Adrenal gland (tissue), 12 donors: ENCODE results near the gene CHD2. TPM values are rescaled to one million over a fixed set of nuclear protein-coding genes. Genes with fewer than 3 reads are reported as not detected.
A peak's percentile ranks its signal among the peaks of the same experiment; 100 is the strongest.

Experiments
- DNase-seq, 7 donors: peaks; one replicate each; pipeline ENCODE4 v3.0.0-alpha.2; 2019 to 2020
- H3K27ac ChIP-seq, 5 donors: fragments of 200-600 bp; sonication (generic) in 4 of 5; 1 replicate in 3 of 5; 2 replicates in 2 of 5; pipeline versions ENCODE4 v1.5.1 to v1.8.0; 2016 to 2020; ENCODE audit warnings: mild to moderate bottlenecking in 1 of 5
- H3K27me3 ChIP-seq: fragments of 200-600 bp; 2 replicates; pipeline ENCODE4 v1.8.0; 2021
- H3K36me3 ChIP-seq, 2 donors: fragments of 200-600 bp; replicated peaks in 1 of 2; 1 replicate in 1 of 2; 2 replicates in 1 of 2; pipeline versions ENCODE4 v1.5.1 to v1.8.0; 2018 to 2022
- H3K4me1 ChIP-seq, 2 donors: fragments of 200-600 bp; replicated peaks in 1 of 2; 1 replicate in 1 of 2; 2 replicates in 1 of 2; pipeline versions ENCODE4 v1.5.1 to v1.8.0; 2018 to 2021
- H3K4me3 ChIP-seq, 4 donors: fragments of 200-600 bp; sonication (generic) in 3 of 4; one replicate each; pipeline ENCODE4 v1.5.1; 2016 to 2018
- H3K9me3 ChIP-seq, 3 donors: fragments of 200-600 bp; sonication (generic) in 1 of 3; replicated peaks in 1 of 3; 1 replicate in 2 of 3; 2 replicates in 1 of 3; pipeline versions ENCODE4 v1.5.1 to v1.8.0; 2016 to 2021
- POLR2A ChIP-seq, 2 donors: fragments of 450-650 bp; IDR thresholded peaks; one replicate each; pipeline ENCODE4 v1.6.1; 2017; ENCODE audit warnings: antibody characterized with exemption in 2 of 2, mild to moderate bottlenecking in 2 of 2, moderate library complexity in 1 of 2
- WGBS, 4 donors: extraction: QIAGEN DNeasy Blood & Tissue Kit in 2 of 4; methylation state at CpG; one replicate each; pipeline versions ENCODE4 v1.1.5 to v1.1.7; 2013 to 2017; 5-methylcytosine and 5-hydroxymethylcytosine counted together
- intact Hi-C, 2 donors: fragments of 100-400 bp; cut with DNase I; formaldehyde crosslinking; loops; one replicate each; pipeline versions ENCODE4 v1.14.1 to v1.15.0; 2022 to 2023
- polyA plus RNA-seq, 3 donors: library from polyadenylated mRNA; stranded (reverse); fragments of 200-250 nt in 2 of 3; fragments of 350-450 nt in 1 of 3; fragmentation: Illumina TruSeq in 1 of 3; extraction: RNeasy Lipid Tissue Mini Kit (QIAGEN cat#74804) in 1 of 3; gene quantifications; one replicate each; pipeline ENCODE4 v1.2.3, GENCODE V29; 2013 to 2014
- total RNA-seq, 9 donors: library from RNA; depleted of rRNA in 4 of 9; stranded (reverse); fragments of >200 nt in 4 of 9; fragments of 120-200 nt in 1 of 9; fragmentation: NEBNext Ultra II Directional in 1 of 9; extraction: Animal tissue kit (Norgen Biotek cat#: 25700) in 1 of 9; gene quantifications; one replicate each; pipeline versions ENCODE4 v1.1.0 to v1.2.4, GENCODE V29; 2013 to 2023
- TF ChIP-seq, protein P1 (sequence below), 6 experiments: fragments of 450-650 bp in 4 of 6; fragments of 200-600 bp in 2 of 6; sonication (generic) in 1 of 6; IDR thresholded peaks; 1 replicate in 5 of 6; 2 replicates in 1 of 6; pipeline versions ENCODE4 v1.5.1 to v1.8.0; 2016 to 2021; ENCODE audit warnings: antibody characterized with exemption in 6 of 6, mild to moderate bottlenecking in 2 of 6, moderate library complexity in 1 of 6
- donor health status: healthy with polysubstance abuse.
- donor health status: Bipolar disorder and iron deficiency.
- donor health status: DM: yes; HTN: yes; CAD: no.
- donor health status: DM: no; HTN: no; CAD: no.
- donor health status: DM: no; HTN: no; CAD: no.
- donor health status: DM: yes; HTN: yes; CAD: no.

CHD2 gene
- total and polyA plus RNA-seq, 12 donors: 40.1 to 115 (median 70.9) TPM

DNA sequence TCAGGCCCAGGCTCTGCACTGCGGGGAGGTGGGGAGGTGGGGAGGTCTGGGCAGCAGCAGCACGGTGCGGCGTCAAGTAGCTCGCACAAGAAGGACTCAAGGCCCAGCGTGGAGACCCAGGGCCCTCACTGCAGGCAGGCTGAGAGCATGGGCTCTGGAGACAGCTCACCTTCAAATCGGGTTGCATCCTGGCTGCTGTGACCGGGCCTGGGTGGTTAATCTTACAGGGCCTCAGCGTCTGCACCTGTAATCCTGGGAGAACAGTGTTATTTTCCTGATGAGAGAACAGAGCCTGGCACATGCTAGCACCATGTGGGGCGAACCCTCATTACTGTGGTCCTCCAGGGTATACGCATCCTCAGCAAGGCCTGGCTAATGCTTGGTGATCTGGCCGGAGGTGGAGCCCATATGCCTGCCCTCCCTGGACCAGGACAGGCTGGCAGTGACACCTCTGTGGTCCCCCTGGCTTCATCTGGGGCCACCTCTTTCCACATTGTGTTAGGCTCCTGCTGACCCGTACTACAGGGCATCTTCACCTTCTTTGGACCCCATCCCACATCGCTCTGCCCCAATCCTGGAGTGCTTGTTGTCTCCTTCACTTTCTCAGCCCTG is 133.4 kb downstream of the CHD2 start:
- H3K36me3 ChIP-seq: no peaks in the 10 kb centered on the region
- no peak overlapping the region for H3K27ac ChIP-seq
- DNase-seq: no peak
- no peak overlapping the region for H3K4me3 ChIP-seq
- TF ChIP-seq, protein P1, sequence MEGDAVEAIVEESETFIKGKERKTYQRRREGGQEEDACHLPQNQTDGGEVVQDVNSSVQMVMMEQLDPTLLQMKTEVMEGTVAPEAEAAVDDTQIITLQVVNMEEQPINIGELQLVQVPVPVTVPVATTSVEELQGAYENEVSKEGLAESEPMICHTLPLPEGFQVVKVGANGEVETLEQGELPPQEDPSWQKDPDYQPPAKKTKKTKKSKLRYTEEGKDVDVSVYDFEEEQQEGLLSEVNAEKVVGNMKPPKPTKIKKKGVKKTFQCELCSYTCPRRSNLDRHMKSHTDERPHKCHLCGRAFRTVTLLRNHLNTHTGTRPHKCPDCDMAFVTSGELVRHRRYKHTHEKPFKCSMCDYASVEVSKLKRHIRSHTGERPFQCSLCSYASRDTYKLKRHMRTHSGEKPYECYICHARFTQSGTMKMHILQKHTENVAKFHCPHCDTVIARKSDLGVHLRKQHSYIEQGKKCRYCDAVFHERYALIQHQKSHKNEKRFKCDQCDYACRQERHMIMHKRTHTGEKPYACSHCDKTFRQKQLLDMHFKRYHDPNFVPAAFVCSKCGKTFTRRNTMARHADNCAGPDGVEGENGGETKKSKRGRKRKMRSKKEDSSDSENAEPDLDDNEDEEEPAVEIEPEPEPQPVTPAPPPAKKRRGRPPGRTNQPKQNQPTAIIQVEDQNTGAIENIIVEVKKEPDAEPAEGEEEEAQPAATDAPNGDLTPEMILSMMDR (IDR thresholded peaks at IDR 0.05): no peak
- no peak for TF ChIP-seq POLR2A (IDR thresholded peaks at IDR 0.05)
- H3K4me1 ChIP-seq: peaks cover 13 to 19% of the 10 kb centered on the region in 2 donors
- H3K27me3 ChIP-seq: no peaks in the 10 kb centered on the region
- intact Hi-C loops: loop anchor here (5.0 to 10.0 kb wide), 3 partner anchors 961 to 1091 kb away; no protein-coding TSS in a partner anchor
- WGBS, 4 donors: 85 to 90% (median 87%) methylated on average over 8 to 14 of the region's 14 CpGs
- H3K9me3 ChIP-seq: no peaks in the 10 kb centered on the region

DNA sequence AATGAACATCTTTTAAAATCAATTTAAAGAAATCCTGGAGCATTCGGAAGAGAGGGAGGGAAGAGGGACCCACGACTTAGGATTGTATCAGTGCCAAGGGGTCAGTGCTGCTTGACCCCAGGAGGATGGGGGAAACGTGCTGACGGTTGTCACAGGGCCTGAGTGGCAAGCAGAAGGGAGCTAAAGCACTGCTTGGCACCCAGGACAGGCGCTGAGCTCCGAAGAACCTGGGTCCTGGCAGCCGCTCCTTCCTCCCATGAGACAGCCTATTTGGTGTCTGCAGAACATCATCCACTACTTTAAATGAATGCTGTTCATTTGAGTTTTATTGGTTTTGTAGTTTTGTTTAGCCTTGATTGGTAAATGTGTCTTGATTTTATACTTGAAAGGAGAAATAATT is 134.4 kb downstream of the CHD2 start:
- Histone ChIP-seq H3K4me3 (no peak overlapping the region), H3K9me3 (no peaks in the 10 kb centered on the region), H3K36me3 (no peaks in the 10 kb centered on the region), H3K27ac (no peak overlapping the region), H3K27me3 (no peaks in the 10 kb centered on the region), H3K4me1 (peaks cover 6 to 10% of the 10 kb centered on the region in 2 donors)
- DNase-seq: no peak
- no peak for TF ChIP-seq POLR2A (IDR thresholded peaks at IDR 0.05)
- TF ChIP-seq, protein P1 (IDR thresholded peaks at IDR 0.05): no peak
- intact Hi-C loops: loop anchor here (5.0 to 10.0 kb wide), 3 partner anchors 960 to 1090 kb away; no protein-coding TSS in a partner anchor
- WGBS, 4 donors: 75 to 94% (median 87%) methylated on average over 7 of the region's 7 CpGs

DNA sequence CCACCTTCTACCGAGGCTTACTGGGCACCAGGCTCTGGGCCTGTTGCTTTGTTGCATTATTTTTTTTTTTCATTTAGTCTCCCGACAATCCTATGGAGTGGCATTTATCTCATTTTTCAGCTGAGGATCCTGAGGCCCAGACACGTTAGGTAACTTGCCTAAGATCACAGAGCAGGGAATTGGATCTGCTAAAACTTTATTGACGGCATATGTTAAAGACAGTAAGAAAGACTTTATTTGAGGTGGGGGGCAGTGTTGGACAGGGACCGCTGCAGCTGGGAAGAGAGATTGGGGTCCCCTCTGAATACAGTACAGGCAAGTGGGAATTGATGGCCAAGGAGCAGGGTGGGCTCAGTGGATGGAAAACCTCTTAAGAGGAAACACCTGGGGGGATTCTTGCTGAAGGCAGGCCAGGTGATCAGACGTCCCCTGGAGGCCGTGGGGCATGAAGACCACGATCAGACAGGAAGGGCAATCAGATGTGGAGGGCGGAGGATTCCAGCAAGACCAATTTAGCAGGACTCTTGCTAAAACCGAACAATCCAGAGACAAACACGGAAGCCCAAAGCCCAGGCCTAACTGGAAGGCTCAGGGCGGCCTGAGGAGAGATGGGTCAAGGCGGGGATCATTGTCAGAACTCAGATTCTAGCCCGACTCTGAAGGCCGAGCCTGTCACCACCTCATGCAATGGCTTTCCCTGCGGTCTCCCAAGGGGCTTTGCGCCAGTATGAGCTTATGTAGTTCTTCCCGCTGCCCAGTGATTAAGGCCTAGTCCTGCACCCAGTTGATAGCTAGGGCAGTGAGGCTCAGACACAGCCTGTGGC is 135.2 kb downstream of the CHD2 start:
- Histone ChIP-seq H3K27me3 (no peaks in the 10 kb centered on the region), H3K27ac (no peak overlapping the region), H3K36me3 (no peaks in the 10 kb centered on the region), H3K4me3 (no peak overlapping the region), H3K9me3 (no peaks in the 10 kb centered on the region), H3K4me1 (peaks cover 0 to 2% of the 10 kb centered on the region in 2 donors)
- WGBS, 4 donors: 75 to 85% (median 81%) methylated on average over 17 to 18 of the region's 18 CpGs
- TF ChIP-seq POLR2A (IDR thresholded peaks at IDR 0.05): no peak
- TF ChIP-seq, protein P1 (IDR thresholded peaks at IDR 0.05): no peak
- peak in 1 of 7 donors; percentile 3 for DNase-seq
- intact Hi-C loops: loop anchor here (10.0 kb wide), 2 partner anchors 959 to 1089 kb away; no protein-coding TSS in a partner anchor
